Activated gamma-delta T cell (primary cell): Measurements from ENCODE around the gene SDR9C7.
"Not testable (repeated sequence)": the region's sequence is repeated elsewhere in the genome, so short reads cannot be mapped to it uniquely, and the experiment has no call there.

Experiments
- DNase-seq: peaks from one replicate; lab custom pipeline; 2025; lab: John Stamatoyannopoulos, UW

SDR9C7 gene

DNA sequence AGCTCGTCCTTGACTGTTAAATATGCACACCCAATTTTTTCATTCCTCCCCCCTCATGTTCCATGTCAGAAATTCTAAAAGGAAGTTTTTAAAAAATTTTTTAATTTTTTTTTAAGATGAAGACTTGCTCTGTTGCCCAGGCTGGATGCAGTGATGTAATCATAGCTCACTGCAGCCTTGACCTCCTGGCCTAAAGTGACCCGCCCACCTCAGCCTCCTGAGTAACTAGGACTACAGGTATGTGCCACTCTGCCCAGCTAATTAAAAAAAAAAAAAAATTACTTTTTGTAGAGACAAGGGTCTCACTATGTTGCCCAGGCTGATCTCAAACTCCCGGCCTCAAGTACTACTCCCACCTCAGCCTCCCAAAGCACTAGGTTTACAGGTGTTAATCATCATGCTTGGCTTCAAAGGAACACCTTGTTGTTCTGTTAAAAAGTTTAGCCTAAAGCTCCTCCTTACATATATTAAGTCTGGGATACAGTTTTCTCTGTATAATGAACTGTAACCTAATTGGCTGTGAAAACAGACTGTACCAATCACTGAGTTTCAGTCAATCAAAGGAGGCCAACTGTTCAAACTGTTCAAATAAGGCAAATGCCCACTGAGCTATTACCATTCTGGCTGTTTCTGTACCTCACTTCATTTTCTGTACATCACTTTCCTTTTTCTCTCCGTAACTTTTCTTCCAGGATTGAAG is 17.8 kb downstream of the SDR9C7 start:
- DNase-seq: no peak

DNA sequence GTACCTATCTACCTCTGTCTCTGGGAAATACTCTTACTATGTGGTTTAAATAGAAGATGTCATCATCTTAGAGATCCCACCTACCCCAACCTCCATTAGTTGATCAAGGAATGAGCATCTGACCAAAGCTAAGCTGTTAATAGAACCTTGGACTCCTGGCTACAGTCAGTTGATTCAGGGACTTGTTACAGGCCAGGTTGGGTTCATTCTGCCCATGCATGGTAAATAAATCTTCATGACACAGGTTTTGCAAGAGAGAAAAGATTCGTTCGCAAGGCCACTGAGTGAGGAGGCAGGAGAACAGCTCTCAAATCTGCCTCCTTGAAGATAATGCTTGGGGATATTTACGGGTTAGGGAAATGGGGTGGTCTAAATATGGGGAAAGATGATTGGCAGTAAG is 19.5 kb downstream of the SDR9C7 start:
- no peak for DNase-seq

DNA sequence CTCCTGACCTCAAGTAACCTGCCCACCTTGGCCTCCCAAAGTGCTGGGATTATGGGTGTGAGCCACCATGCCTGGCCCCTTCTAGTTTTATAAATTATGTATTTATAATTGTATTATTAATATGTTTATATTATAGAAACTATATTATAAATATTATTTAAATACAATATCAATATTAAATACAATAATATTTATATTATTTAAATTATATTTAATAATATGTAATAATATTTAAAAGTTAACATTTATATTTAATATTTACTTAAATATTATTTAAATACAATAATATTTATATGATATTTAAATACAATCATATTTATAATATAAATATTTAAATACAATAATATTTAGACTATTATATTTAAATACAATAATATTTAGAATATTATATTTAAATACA is 20.0 kb downstream of the SDR9C7 start:
- no peak for DNase-seq

DNA sequence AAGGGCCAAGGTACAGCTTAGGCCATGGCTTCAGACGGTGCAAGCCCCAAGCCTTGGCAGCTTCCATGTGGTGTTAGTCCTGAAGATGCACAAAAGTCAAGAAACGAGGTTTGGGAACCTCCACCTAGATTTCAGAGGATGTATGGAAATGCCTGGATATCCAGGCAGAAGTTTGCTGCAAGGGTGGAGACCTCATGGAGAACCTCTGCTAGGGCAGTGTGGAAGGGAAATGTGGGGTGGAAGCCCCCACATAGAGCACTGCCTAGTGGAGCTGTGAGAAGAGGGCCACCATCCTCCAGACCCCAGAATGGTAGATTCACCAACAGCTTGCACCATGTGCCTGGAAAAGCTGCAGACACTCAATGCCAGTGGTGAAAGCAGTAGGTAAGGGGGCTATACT is 24.8 kb downstream of the SDR9C7 start:
- not testable (repeated sequence) for DNase-seq

DNA sequence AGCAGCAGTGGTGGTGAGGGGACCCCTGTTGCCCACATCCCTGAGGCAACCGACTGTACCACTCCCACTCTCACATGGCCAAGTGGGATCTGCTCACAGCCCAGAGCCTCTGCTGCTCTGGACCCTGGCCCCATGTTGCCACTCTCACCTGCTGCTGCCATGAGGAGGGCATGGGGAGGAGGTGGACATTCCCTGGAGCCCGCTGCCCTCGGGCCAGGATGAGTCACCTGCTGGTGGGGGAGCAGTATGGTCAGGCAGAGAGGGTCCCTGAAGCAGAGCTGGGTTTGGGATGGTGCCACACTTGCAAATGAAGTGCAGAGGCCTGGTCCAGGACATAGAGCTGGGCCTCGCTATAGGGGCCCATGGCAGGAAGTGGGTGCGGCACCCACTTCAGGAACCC is 26.1 kb downstream of the SDR9C7 start:
- no peak for DNase-seq

DNA sequence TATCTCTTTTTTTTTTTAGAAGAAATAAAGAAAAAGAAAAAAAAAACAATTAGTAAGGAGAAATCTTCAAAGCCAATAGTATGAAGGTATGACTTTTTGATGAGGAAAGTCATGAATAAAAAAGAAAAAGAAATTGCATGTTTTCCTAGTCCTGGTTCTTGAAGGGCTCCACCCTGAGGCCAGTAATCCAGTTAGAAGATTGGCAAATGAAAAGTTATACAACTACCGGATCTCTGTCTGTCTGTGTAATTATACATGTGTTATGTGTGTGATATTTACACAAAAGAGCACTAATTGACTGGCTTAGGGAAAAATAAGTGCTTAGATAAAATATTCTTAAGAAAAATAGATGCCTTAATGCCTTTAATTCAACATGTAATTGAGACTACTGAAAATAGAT is 28.4 kb downstream of the SDR9C7 start:
- DNase-seq: no peak

DNA sequence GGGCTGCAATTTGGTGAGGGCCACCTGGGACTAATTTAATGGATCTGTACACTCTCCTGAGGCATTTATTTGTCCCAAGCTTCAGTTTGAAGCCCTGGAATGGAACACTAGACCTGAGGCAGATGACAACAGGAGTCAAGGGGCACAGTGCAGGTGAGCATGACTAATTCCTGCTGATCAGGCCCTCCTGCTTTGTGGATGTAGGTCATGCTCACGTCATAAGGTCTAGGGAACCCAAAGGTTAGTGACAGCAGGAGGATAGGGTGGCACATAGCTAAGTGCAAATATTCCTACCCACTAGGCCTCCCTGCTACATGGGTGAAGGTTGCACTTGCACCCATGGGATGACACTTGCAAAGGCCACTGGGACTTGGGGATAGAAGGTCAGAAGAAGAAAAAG is 30.8 kb downstream of the SDR9C7 start:
- no peak for DNase-seq

DNA sequence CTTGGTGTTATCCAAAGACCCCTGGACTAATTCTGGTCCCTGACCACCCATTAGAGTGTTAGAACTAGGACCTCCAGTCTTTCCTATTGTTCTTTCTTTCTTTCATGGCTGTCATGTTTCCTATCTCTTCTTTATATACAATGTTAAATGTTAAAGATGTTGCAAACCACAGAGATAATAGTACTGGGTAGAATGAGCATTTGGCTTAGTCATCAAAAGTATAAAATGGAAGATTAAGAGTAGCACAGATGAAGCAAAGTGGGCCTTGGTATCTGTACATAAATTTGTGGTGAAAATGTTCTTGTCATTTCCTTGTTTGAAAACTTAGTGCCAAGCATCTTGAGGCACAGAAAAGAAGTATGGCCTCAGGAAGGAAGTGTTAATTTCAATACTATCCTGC is 32.9 kb downstream of the SDR9C7 start:
- DNase-seq: not testable (repeated sequence)

DNA sequence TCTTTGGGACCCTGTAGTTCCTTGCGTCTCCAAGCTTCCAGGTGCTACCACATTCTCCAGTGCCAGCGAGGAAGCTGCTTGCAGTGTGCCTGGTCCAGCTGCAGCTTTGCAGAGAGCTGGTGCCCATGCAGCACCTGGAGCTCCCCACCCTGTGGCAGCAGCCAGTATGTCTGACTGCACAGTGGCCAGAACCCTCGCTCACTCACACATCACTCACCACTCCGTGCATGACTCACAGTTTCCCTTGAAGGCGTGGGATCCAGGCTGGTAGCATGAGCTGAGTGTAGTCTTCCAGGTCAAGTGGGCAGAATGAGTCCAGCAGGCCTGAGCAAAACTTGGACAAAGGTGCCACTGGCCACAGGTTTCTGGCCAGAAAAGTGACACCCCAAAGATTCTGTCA is 33.6 kb downstream of the SDR9C7 start:
- no peak for DNase-seq

DNA sequence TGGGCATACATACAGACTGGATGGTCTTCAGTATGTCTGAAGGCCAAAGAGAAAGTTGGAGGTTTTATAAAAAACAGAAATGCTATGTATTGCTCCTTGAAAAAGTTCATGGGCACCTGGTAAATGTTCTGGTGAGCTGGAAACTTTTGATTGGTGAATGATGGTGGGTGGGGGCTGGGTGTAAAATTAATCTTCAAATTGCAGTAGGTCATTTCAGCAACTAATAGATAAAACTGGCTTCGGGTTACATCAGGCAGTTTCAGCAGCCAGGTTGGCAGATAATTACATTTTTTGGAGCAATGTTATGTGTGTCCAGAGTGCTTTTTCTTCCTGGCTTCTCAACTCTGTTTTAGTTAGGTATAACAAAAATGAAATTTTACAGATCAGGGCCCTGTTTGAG is 35.3 kb downstream of the SDR9C7 start:
- no peak for DNase-seq

DNA sequence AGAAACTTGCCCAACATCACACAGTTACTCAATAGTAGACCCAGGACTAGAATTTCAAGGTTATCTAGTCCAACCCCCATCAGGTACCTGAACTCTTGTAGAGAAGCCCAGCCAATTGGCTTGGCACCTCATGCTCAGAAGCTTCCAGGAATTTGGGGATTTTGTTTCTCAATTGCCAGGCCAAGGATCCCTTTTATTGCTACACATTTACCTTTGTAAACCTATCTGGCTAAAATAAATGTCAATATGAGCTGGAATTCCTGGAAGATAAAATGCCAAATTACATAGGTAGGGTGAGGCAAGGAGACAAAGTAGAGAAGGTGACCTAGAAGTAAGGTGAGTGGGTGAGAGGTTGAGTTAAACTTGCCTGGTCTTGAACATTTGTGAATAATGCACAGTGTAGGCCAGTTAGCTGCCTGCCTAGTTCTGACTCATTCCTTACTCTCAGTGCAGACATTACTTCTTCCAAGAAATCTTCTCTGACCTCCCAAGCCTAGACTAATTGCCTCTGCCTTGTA is 36.3 kb downstream of the SDR9C7 start:
- no peak for DNase-seq

DNA sequence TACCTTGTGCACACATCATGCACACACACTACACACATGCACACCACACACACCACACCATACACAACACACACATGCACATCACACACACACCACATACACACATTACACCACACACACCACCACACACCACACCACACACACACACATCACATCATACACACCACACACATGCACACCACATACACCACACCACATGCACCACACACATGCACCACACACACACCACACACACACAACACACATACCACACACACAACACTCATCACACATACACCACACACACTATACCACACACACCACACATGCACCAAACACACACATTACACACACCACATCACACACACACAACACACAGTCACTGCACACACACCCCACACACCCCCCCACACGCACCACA is 38.1 kb downstream of the SDR9C7 start:
- DNase-seq: no peak

DNA sequence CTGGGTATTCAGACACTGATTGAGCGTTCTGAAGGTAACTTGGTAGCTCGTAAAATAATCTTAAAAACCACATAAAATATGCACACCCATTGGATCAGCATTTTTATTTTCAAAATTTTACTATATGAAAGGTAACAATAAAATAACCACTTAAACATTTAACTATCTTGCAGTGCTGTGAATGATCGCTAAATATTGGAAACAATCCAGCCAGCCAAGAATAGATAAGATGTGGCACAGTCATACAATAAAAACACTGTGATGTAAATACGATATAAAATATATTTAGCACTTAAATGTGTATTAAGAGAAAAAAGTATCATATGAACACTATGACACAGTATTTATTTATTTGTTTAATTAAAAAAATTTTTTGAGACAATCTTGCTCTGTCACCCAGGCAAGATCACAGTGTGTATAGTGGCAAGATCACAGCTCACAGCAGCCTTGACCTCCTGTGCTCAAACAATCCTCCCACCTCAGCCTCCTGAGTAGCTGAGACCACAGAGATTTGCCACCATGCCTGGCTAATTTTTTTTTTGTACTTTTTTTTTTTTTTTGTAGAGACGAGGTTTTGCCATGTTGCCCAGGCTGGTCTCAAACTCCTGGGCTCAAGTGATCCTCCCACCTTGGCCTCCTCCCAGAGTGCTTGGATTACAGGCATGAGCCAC is 39.4 kb downstream of the SDR9C7 start:
- no peak for DNase-seq

DNA sequence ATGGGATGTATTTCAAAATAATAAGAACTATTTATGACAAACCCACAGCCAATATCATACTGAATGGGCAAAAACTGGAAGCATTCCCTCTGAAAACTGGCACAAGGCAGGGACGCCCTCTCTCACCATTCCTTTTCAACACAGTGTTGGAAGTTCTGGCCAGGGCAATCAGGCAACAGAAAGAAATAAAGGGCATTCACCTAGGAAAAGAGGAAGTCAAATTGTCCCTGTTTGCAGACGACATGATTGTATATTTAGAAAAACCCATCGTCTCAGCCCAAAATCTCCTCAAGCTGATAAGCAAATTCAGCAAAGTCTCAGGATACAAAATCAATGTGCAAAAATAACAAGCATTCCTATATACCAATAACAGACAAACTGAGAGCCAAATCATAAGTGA is 42.3 kb downstream of the SDR9C7 start:
- DNase-seq: not testable (repeated sequence)

DNA sequence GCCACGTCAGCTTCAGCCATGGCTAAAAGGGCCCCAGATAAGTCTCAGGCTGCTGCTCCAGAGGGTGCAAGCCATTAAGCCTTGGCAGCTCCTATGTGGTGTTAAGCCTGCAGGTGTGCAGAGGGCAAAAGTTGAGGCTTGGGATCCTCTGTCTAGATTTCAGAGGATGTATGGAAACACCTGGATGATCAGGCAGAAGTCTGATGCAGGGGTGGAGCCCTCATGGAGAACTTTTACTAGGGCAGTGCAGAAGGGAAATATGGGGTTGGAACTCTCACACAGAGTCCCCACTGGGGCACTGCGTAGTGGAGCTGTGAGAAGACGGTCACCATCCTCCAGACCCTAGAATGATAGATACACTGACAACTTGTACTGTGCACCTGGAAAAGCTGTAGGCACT is 47.9 kb downstream of the SDR9C7 start:
- DNase-seq: no peak

DNA sequence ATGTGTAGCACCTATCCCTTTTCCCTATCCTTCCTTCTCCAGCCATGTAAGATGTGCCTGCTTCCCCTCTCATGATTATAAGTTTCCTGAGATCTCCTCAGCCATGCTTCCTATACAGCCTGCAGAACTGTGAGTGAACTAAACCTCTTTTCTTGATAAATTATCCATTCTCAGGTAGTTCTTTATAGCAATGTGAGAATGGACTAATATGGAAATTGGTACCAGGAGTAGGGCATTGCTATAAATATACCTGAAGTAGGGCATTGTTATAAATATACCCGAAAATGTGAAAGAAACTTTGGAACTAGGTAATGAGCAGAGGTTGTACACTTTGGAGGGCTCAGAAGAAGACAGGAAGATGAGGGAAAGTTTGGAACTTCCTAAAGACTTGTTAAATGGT is 48.9 kb downstream of the SDR9C7 start:
- no peak for DNase-seq

DNA sequence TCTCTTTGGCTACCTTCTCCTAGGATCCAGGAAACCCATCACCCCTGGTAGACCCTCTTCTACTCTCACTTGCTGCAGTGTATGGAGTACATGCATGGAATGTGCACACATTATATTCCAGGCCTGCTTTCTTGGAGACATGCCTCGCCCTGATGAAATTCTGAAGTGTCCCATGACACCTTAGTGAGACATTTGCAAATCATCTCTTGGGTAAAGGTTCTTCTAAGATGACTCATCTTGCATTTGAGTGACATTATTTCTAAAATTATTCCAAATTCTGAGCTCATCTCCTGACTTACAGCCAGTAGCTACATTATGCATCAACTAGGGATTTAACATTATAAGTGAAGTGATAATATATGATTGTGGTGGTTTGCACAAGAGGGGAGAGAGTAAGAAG is 49.8 kb downstream of the SDR9C7 start:
- no peak for DNase-seq

DNA sequence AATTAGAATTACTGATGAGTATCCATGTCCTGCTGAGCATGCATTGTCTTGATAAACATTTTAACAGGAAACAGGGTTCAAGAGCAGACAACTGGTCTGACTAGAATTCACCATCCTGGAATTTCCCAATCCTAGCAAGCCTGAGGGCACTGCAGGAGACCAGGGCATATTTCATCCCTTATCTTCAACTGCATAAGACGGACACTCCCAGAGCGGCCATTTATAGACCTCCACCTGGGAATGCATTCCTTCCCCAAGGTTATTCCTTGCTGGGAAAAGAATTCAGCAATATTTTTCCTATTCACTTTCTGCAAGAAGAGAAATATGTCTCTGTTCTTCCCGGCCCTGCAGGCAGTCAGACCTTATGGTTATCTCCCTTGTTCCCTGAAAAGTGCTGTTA is 51.8 kb downstream of the SDR9C7 start:
- not testable (repeated sequence) for DNase-seq

DNA sequence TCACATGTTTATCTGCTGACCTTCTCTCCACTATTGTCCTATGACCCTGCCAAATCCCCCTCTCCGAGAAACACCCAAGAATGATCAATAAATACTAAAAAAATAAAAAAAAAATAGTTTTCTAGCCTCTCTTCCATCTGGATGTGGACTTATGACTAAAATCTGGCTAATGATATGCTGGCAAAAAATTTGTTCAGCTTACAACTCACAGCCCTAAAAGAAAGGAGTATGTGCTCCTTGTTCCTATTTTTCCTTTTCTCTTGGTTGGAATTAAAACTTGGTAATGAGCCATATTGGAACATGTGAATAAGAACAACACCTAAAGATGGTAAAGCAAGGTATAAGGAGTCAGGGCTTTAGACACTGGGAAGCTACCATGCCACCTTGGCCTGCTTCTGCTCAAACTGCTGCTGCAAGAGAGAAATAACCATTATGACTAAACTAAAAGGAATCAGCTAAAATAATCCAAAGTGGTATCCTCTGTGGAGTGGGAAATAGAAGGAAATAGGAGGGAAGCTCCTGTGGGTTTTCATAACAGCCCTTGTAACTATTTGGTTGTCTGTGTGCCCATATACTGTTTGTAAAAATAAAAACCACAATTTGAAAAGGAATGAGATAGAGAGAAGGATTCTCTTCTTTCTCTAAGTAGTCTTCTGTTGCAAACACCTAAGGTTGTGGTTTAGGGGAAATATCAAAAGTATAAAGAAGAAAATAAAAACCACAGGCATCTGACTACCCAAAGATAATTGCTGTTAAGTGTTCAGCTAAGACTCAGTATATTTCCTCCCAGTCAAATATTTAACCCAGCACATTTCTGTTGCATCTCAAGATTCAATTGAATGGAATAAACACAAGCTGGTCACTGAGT is 53.8 kb downstream of the SDR9C7 start:
- no peak for DNase-seq

DNA sequence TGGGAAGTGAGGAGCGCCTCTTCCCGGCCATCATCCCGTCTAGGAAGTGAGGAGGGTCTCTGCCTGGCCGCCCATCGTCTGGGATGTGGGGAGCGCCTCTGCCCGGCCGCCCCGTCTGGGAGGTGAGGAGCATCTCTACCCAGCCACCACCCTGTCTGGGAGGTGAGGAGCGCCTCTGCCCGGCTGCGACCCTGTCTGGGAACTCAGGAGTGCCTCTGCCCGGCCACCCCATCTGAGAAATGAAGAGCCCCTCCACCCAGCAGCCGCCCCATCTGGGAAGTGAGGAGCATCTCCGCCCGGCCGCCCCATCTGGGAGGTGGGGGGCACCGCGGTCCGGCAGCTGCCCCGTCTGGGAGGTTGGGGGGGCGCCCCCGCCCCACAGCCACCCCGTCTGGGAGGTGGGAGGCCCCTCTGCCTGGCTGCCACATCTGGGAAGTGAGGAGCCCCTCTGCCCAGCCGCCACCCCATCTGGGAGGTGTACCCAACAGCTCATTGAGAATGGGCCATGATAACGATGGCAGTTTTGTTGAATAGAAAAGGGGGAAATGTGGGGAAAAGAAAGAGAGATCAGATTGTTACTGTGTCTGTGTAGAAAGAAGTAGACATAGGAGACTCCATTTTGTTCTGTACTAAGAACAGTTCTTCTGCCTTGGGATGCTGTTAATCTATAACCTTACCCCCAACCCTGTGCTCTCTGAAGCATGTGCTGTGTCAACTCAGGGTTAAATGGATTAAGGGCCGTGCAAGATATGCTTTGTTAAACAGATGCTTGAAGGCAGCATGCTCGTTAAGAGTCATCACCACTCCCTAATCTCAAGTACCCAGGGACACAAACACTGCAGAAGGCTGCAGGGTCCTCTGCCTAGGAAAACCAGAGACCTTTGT is 54.7 kb downstream of the SDR9C7 start:
- DNase-seq: not testable (repeated sequence)

DNA sequence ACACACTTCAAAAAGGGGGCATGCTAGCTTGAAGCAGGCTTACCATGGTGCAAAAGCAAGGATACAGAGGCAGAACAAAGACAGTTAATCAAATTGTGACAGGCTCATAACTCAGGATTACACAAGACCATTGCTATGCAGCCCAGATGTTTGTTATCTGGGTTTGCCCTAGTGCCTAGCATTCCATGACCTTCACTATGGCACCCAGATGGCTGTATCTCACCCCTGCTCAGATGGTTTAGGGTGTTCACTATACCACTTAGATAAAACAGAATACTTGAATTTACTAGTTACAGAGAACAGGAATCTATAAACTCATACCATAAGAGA is 56.2 kb downstream of the SDR9C7 start:
- DNase-seq: no peak
